ENCODE measurements around the gene SLC6A11.

The SLC6A11 gene

DNA sequence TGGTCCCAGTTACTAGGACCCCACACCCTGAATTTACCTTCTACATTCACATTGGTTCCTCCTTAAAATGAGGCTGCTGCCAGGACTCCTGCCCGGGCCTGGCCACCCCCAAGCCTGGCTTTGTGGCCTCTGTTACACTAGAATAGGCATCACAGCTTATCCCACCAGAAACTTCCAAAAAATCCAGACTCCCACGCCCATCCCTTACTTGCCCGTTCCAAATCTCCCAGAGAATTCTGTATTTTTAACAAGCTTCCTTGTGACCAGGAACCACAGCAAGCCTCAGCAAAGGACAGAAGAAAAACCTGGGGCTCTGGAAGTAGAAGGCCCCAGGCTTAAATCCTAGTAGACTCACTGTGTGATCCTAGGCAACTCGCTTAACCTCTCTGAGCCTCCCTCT lies 140.5 kb downstream of the SLC6A11 start:
- no peak for TF ChIP-seq CTCF (IDR thresholded peaks at IDR 0.05)
- H3K4me2 ChIP-seq (ENCODE audit: low read length): no peak overlapping the region
- H3K36me3 ChIP-seq (ENCODE audit: control insufficient read depth, insufficient read depth, low read length): no peaks in the 10 kb centered on the region
- no peaks in the 10 kb centered on the region for H3K27me3 ChIP-seq (ENCODE audit: control insufficient read depth, insufficient read depth, low read length)
- H3K4me1 ChIP-seq: no peaks in the 10 kb centered on the region
- H2AFZ ChIP-seq: no peak overlapping the region
- no peak overlapping the region for H3K9ac ChIP-seq
- H3K27ac ChIP-seq: no peak overlapping the region
- no peaks in the 10 kb centered on the region for H3K79me2 ChIP-seq
- no peak overlapping the region for H3K4me3 ChIP-seq (ENCODE audit: low read depth, low read length)
- no peaks in the 10 kb centered on the region for H3K9me3 ChIP-seq (ENCODE audit: control insufficient read depth, low read length)

- Histone ChIP-seq H3K27ac (no peak overlapping the region), H2AFZ (no peak overlapping the region), H3K4me3 (ENCODE audit: low read depth, low read length) (no peak overlapping the region), H3K4me2 (ENCODE audit: low read length) (no peak overlapping the region), H3K9ac (no peak overlapping the region), H3K4me1 (no peaks in the 10 kb centered on the region), H3K9me3 (ENCODE audit: control insufficient read depth, low read length) (no peaks in the 10 kb centered on the region), H3K27me3 (ENCODE audit: control insufficient read depth, insufficient read depth, low read length) (no peaks in the 10 kb centered on the region), H3K36me3 (ENCODE audit: control insufficient read depth, insufficient read depth, low read length) (no peaks in the 10 kb centered on the region), H3K79me2 (no peaks in the 10 kb centered on the region)
- no peak for TF ChIP-seq CTCF (IDR thresholded peaks at IDR 0.05)
These were observed 141.0 kb downstream of the SLC6A11 start for GRCh38 chr3:10956986-10957385.

- no peak overlapping the region for H3K9ac ChIP-seq
- H3K79me2 ChIP-seq: no peaks in the 10 kb centered on the region
- H3K4me1 ChIP-seq: no peaks in the 10 kb centered on the region
- no peak overlapping the region for H2AFZ ChIP-seq
- H3K36me3 ChIP-seq (ENCODE audit: control insufficient read depth, insufficient read depth, low read length): no peaks in the 10 kb centered on the region
- TF ChIP-seq CTCF (IDR thresholded peaks at IDR 0.05): no peak
- no peak overlapping the region for H3K4me2 ChIP-seq (ENCODE audit: low read length)
- H3K4me3 ChIP-seq (ENCODE audit: low read depth, low read length): no peak overlapping the region
- H3K27me3 ChIP-seq (ENCODE audit: control insufficient read depth, insufficient read depth, low read length): no peaks in the 10 kb centered on the region
- H3K9me3 ChIP-seq (ENCODE audit: control insufficient read depth, low read length): no peaks in the 10 kb centered on the region
- H3K27ac ChIP-seq: no peak overlapping the region
These were observed 142.1 kb downstream of the SLC6A11 start for GRCh38 chr3:10957976-10958749.

DNA sequence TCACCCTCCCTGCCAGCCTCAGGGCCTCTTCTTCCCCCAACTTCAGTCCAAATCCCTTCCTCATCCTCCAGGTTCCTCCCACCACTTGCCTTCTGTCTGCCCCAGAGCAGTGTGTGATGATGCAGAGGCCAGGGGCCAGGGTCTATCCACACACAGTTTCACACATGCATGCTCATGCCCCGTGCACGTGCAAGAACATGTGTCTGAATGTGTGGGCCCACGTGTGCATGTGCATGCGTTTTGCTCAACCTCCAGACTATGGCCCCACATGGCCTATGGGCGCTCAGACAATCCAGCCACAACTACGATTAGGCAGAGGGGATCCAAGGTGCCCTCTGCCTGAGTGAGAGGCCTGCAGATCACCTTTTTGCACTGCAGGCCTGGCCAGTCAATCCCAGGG lies 144.2 kb downstream of the SLC6A11 start:
- Histone ChIP-seq H3K27ac (no peak overlapping the region), H3K4me2 (ENCODE audit: low read length) (no peak overlapping the region), H3K27me3 (ENCODE audit: control insufficient read depth, insufficient read depth, low read length) (no peaks in the 10 kb centered on the region), H3K9me3 (ENCODE audit: control insufficient read depth, low read length) (no peaks in the 10 kb centered on the region), H3K36me3 (ENCODE audit: control insufficient read depth, insufficient read depth, low read length) (no peaks in the 10 kb centered on the region), H3K4me3 (ENCODE audit: low read depth, low read length) (no peak overlapping the region), H2AFZ (no peak overlapping the region), H3K9ac (no peak overlapping the region), H3K4me1 (no peaks in the 10 kb centered on the region), H3K79me2 (no peaks in the 10 kb centered on the region)
- TF ChIP-seq CTCF (IDR thresholded peaks at IDR 0.05): no peak

DNA sequence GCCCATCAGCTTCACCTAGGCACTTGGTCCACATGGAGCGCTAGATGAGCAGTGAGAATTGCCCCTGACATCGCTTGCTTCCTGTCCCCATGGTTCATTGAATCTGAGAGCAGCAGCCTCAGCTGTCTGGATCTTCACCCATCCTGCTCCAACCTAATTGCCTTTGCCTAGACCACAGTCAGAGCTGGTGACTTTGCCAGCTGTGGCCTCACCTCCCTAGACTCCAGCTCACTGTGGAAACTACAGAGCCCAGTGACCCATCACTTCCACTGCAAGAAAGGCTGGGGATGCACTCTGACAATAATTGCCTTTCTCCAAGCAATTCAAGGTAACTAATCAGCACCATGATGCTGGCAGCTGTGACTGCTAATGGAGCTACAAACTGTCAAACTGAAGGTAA lies 145.9 kb downstream of the SLC6A11 start:
- H3K36me3 ChIP-seq (ENCODE audit: control insufficient read depth, insufficient read depth, low read length): no peaks in the 10 kb centered on the region
- no peak overlapping the region for H3K27ac ChIP-seq
- no peaks in the 10 kb centered on the region for H3K9me3 ChIP-seq (ENCODE audit: control insufficient read depth, low read length)
- TF ChIP-seq CTCF (IDR thresholded peaks at IDR 0.05): no peak
- H3K27me3 ChIP-seq (ENCODE audit: control insufficient read depth, insufficient read depth, low read length): no peaks in the 10 kb centered on the region
- no peak overlapping the region for H2AFZ ChIP-seq
- H3K4me1 ChIP-seq: no peaks in the 10 kb centered on the region
- H3K4me3 ChIP-seq (ENCODE audit: low read depth, low read length): no peak overlapping the region
- no peak overlapping the region for H3K9ac ChIP-seq
- no peak overlapping the region for H3K4me2 ChIP-seq (ENCODE audit: low read length)
- no peaks in the 10 kb centered on the region for H3K79me2 ChIP-seq
